GM19468 (cell line): Measurements from ENCODE around the gene ROBO1.

Experiments used
- ATAC-seq: cut with Tn5 transposase; IDR thresholded peaks from one replicate; pipeline ENCODE4 v1.9.1; 2021; ENCODE audit warnings: mild to moderate bottlenecking, moderate library complexity, moderate number of reproducible peaks; ENCODE audit not compliant: unreplicated experiment; ENCODE audit errors: extremely low read depth

ROBO1 gene

DNA sequence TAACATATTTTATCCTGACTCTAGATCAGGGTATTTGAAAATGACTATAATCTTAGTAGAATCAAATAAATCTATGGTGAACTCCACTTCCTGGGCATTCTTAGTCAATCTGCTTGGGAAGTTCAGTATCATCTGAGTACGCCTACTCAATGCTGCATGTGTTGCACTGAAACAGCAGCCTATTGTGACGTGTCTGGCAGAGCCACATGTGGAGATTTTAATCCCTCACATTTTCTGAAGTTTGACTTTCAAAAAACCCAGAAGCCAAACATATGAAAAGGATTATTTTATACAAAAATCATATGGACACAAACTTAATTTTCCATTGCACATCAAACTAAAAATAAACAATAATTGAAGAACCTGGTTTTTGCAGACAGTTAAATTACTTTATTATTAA lies 798.3 kb downstream of the ROBO1 start:
- no peak for ATAC-seq

- no peak for ATAC-seq
Measured at GRCh38 chr3:78967061-78967460, 800.7 kb downstream of the ROBO1 start.

DNA sequence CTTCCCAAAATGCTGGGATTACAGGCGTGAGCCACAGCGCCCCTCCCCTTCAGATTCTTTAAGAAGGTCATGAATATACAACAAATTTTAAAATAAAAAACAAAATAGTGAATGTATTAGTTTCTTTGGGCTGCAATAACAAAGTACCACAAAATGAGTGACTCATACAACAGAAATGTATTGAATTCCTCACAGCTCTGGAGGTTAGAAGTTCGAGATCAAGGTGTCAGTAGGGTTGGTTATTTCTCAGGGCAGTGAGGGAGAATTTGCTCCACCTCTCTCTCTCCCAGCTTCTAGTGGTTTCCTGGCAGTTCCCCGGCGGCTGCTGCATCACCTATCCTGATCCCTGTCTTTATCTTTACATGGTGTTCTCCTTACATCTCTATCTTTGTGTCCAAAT lies 804.0 kb downstream of the ROBO1 start:
- ATAC-seq = no peak

GRCh38 chr3:78957456-78957855 lies 810.3 kb downstream of the ROBO1 start:
- ATAC-seq = no peak

GRCh38 chr3:78951342-78951945 lies 816.4 kb downstream of the ROBO1 start:
- no peak for ATAC-seq

GRCh38 chr3:78941587-78941986 lies 826.2 kb downstream of the ROBO1 start:
- no peak for ATAC-seq

GRCh38 chr3:78940626-78941025 lies 827.2 kb downstream of the ROBO1 start:
- no peak for ATAC-seq

- ATAC-seq = no peak
Measured at GRCh38 chr3:78940128-78940527, 827.7 kb downstream of the ROBO1 start.

- ATAC-seq = no peak
Measured at GRCh38 chr3:78937475-78937874, 830.3 kb downstream of the ROBO1 start.

GRCh38 chr3:78927759-78928158 lies 840.0 kb downstream of the ROBO1 start:
- no peak for ATAC-seq

GRCh38 chr3:78926523-78926922 lies 841.3 kb downstream of the ROBO1 start:
- no peak for ATAC-seq

GRCh38 chr3:78924711-78925110 lies 843.1 kb downstream of the ROBO1 start:
- ATAC-seq = no peak

- no peak for ATAC-seq
Measured at GRCh38 chr3:78919021-78919755, 848.6 kb downstream of the ROBO1 start.

DNA sequence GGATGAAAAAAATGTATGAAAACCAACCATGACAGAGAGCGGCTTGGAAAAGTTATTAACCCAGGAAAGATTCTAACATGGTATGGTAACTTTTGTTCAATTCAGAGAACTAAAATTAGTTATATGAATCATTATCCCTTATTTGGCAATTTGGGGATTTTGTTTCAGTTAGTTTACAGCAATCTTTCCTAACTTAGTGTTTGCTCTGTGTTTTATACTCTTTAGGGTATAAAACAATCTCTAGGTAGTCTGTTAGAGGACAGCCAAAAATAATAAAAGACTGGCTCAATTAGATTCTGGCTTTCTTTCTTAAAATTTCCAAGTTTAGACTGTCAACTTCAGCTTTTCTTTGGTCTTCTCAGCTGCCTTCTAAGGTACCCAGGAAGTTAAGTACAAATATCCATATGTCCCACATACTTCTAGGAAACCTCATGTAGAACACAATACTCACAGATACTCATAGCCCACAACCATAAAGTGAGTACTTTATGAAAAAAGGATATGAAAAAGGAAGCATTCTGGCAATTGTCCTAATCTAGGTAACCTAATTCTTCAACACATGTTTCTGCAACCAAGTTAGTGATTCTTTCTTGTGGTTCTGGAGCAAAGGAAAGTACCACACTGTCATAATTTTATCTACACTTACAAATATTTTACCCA lies 849.3 kb downstream of the ROBO1 start:
- ATAC-seq = no peak

- ATAC-seq = no peak
Measured at GRCh38 chr3:78917536-78917935, 850.3 kb downstream of the ROBO1 start.

- ATAC-seq = no peak
Measured at GRCh38 chr3:78913711-78914110, 854.1 kb downstream of the ROBO1 start.

- ATAC-seq = no peak
Measured at GRCh38 chr3:78912687-78913086, 855.1 kb downstream of the ROBO1 start.

GRCh38 chr3:78912259-78912658 lies 855.5 kb downstream of the ROBO1 start:
- no peak for ATAC-seq

- ATAC-seq = no peak
Measured at GRCh38 chr3:78911394-78911793, 856.4 kb downstream of the ROBO1 start.

DNA sequence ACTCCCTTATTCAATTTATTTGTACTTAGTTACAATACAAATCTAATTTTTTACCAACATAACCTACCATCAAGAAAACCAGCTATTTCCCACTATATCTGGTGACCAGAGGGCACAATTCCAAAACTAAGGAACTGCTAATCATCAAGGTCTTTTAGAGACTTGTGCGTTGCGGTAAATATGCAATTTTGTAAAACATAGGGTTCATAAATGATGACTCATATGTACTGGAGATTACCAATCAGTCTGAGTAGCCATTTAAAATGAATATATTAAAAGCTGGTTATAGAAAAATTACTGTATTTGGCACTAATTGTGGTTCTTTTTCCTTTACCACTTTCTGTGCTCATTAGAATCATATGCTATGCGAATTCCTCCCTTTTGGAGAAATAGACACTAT lies 859.6 kb downstream of the ROBO1 start:
- ATAC-seq = no peak

GRCh38 chr3:78907367-78907766 lies 860.4 kb downstream of the ROBO1 start:
- no peak for ATAC-seq

DNA sequence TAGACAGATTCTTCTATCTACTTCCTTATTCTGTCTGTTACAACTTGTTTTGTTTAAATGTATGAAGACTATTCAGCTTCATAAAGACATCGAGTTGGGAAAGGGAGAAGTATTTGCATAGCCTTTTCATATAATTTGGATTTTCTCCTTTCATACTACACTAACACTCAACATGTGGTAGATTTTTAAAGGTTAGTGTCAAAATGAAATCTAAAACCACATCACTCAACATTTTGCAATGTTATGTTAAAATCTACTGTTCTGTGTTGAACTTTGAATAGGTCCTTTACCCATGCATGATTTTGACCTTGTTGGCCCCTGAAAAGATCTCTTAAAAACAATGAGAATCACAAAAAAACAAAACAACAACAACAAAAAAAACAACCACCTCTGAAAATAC lies 860.9 kb downstream of the ROBO1 start:
- no peak for ATAC-seq
